IPS DF 4.7 (cell line): ENCODE measurements around the gene ENGASE.

ENCODE experiments used
- DNase-seq: peaks from one replicate; pipeline ENCODE4 v3.0.0-alpha.2; 2013; ENCODE audit warnings: low spot score; ENCODE audit errors: extremely low read depth

ENGASE gene

DNA sequence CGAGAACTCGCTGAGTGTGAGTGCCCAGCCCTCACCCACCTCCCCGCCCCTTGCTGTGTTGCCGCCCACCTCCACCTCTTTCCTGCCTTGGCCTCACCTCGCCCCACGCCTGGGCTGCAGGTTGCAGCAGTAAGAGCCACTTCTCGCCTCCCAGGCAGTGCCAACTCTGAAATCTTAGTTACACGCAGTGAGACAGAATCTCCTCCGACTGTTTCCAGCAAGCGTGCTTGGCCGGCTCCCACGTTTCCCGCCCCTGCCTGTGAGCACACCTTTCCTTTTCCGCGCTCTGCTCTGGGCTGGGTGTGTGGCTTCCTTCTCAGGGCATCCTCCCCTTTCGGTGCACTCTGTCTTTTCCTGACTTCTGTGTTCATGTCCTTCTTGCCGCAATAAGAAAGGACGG, 5.7 kb downstream of the ENGASE start:
- DNase-seq: no peak

DNA sequence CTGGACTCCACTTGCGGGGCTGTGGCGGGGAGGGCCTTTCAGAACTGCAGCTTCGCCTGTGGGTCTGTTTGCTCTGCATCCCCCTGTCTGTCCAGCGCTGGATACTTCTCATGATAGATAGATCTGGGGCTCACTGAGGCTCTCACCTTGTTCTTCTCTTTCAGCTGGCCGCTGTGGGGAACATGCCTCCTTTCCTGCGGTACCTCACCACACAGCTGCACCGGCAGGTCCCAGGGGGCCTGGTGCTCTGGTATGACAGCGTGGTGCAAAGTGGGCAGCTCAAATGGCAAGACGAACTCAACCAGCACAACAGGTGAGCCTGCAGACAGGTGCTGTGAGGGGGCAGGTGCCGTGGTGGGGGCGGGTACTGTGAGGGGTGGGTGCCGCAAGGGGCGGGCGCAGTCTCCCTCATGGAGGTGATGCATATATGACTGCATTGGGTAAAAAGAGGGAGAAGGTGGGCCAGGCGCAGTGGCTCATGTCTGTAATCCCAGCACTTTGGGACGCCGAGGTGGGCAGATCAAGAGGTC, 6.2 kb downstream of the ENGASE start:
- DNase-seq: no peak

DNA sequence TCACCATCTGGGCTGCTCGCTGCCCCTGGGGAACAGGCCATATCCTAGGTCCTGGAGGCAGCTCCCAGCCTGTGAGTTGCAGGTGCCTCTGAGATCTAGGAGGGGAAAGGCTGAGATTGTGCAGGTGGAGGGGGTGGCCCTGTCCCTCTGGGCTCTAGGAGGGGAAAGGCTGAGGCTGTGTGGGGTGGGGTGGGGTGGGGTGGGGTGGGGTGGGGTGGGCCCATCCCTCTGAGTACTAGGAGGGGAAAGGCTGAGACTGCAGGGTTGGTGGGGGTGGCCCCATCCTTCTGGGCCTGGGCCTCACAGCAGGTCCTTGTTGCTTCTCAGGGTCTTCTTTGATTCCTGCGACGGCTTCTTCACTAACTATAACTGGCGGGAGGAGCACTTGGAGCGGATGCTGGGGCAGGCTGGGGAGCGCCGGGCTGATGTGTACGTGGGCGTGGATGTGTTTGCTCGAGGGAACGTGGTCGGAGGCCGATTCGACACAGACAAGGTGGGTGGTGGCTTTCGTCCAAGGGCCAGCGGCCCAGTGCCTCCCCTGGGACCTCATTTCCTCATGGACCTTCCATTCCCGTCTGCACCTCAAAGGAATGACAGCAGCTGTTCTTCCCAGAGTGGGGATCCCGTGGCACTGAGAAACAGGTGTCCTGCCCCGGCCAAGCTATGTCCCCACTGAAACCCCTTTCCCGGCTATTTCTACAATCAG, 7.1 kb downstream of the ENGASE start:
- DNase-seq: no peak

DNA sequence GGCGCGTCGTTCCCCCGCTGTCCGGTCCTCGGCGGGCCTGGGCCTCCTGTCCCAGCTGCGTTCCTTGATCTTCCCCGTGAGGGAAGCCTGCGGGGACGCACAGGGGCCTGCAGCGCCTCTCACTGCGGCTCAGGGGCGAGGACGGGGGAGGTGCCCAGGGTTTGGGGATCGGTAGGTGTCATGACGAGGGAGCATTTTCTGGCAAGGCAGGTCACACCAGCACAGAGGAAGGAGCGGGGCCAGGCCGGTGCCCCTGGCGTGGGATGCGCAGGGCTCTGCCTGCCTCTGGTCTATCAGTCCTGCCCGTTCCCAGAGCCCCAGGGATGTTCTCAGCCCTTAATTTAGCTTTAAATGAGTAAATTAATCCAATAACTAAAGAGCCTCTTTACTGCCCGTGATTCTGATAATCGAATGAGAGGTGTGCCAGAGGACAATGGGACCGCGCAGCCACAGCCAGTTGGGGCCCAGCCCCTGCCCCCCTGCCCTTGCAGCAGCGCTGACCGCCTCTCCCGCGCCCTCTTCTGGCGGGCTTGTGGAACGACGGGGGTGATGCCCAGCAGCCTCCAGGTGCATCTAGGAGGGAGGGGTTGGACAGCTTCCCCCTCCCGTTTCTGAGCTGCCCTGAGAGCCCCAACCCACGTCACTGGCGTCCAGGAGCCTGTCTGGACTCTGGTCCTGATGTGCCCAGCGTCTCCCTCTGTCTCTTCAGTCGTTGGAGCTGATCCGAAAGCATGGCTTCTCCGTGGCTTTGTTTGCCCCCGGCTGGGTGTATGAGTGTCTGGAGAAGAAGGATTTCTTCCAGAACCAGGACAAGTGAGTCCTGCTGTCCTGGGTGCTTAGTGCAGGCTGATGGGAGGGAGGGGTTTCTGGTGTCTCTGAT, 7.9 kb downstream of the ENGASE start:
- DNase-seq: no peak

DNA sequence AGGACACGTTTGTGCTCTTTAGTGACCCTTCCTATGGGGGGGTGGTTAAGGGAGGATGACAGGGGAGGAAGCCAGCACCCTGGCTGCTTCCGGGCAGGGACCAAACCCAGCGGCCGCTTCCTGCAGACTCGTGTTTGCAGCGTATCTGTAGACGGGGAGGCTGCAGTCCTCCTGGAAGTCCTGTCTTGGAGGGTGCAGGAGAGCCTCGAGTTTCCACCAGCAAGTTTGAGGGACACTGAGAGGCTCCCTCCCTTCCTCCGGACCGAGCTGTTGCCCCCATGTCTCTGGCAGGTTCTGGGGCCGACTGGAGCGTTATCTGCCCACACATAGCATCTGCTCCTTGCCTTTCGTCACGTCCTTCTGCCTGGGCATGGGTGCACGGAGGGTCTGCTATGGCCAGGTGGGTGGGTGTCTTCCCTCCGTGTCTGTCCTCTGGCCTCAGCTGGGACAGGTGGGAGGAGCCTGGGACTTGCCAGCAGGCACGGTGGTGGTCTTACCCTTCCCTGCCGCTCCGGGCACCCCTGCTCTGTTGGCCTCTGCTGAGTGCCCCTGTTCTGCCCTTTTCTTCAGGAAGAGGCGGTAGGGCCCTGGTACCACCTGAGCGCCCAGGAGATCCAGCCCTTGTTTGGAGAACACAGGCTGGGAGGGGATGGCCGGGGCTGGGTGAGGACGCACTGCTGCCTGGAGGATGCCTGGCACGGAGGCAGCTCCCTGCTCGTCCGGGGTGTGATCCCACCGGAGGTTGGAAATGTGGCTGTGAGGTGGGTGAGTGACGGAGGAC, 8.8 kb downstream of the ENGASE start:
- DNase-seq: no peak

DNA sequence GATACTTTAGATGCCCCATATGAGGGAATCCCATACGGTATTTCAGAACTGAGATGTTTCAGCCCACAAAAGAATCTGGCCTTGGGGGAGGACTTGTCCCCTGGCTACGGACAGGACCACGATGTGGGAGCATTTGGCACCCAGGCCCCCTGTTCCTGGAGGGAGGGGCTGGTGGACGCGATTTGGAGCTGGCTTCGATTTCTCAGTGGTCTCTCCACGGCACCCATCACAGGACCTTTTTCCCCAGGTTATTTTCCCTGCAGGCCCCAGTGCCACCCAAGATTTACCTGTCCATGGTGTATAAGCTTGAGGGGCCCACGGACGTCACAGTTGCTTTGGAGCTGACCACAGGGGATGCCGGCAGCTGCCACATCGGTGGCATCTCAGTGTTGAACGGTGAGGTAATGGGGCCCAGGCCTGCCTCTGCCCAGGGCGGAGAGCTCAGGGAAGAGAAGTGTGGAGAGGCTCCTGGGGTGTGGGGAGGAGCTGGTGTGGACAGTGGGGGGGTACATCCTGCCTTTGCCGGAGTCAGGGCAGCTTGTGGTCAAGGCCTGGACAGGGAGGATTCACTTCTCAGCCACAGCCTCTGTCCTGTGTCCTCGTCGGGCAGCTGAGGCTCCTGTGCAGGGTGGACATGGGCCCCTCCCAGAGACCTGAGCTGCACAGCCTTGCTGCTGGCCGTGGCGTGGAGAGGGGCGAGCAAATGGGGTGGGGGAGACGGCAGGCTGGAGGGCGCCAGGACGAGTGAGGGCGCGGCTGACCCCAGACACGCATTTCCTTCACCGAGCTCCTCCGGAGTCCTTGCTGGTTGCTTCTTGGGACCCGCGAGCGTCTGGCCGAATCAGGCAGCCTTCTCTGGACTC, 9.9 kb downstream of the ENGASE start:
- DNase-seq: no peak

DNA sequence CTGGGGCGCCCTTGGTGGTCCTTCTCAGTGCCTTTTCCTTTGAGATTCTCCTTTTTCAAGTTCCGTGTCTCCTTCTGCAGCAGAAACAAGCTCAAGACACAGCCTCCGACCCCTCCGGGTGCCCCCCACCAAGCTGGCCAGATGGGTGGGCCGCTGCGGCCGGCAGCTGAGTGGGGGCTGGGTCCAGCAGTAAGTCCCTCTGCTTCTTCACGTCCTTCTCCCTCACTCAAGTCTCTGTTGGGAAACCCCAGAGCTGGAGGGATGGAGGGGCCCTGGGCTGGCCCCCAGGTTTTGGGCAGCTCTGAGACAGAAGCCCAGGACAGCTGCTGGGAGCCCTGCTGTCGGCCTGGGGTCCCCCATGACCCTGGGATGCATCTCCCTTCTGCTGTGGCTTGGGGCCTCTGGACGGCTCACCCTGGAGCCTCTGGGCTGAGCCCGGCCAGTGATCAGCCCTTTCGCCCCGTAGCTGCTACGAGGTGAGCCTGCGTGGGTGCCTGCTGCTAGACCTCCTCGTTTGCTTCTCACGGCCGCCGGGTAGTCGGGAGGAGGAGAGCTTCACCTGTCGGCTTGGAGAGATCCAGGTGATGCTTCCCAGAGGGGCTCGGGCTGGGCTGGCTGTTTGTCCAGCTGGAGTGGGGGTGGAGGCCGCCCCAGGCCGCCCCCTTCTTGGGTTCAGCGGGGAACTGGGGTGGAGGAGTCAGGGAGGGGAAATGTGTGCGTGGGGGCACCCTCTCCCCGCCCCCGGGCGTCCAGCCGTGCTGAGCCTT, 10.7 kb downstream of the ENGASE start:
- DNase-seq: no peak

DNA sequence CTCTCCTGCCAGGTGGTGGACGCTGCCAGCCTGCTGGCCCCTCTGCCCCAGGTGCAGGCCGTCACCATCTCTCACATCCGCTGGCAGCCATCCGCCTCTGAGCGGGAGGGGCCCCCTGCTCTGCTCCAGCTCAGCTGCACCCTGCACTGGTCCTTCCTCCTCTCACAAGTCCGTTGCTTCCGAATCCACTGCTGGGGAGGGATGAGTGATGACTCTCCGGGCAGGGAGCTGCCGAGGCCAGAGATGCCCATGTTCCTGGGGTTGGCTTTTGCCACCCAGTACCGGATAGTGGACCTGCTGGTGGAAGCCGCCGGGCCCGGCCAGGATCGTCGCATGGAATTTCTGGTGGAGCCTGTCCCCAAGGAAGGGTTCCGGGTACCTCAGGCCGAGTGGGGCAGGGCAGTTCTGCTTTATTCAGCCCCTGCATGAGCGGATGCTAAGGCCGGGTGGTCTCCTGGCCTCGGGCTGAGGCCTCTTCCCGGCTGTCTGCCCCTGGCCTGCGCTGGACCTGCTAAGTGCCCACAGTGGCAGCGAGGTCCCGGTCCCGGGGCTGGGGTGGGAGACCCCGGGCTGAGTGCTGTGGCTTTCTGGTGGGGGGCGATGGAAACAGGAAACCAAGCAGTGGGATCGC, 11.4 kb downstream of the ENGASE start:
- no peak for DNase-seq

DNA sequence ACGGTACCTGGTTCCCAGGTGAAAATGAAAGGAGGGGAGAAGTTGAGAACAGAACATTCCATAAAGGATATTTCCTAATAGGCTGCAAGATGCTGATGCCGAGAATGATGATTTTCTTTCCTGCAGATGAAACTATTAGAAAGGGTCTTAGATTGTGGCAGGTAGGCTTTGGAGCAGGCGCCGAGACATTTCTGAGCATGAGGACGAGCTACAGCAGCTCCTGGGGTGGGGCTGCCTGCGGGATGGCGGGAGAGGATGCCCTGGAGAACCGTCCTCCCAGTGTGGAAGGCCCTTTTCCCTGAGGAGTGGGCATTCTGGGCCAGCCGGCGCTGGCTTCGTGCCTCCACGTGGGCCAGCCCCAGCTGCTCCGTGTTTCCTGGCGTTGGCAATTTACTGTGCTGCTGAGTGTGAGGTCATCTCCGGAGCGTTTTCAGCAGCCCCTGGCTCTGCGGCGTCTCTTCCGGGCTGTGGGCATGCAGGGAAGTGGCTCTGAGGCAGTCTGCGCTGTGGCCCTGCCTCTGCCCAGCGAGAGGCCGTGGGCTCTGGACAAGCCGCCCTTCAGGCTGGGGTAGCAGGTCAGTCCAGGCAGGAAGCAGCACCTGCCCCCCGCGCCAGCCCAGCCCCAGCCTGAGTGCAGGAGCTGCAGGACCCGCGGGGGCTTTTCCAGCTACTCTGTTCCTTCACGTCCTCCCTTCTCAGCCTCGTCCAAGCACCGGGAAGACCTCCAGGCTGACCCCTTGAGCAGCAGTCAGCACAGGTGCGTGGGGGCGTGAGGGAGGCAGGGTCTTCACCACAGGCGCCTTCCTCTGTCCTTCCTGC, 12.2 kb downstream of the ENGASE start:
- DNase-seq: no peak

DNA sequence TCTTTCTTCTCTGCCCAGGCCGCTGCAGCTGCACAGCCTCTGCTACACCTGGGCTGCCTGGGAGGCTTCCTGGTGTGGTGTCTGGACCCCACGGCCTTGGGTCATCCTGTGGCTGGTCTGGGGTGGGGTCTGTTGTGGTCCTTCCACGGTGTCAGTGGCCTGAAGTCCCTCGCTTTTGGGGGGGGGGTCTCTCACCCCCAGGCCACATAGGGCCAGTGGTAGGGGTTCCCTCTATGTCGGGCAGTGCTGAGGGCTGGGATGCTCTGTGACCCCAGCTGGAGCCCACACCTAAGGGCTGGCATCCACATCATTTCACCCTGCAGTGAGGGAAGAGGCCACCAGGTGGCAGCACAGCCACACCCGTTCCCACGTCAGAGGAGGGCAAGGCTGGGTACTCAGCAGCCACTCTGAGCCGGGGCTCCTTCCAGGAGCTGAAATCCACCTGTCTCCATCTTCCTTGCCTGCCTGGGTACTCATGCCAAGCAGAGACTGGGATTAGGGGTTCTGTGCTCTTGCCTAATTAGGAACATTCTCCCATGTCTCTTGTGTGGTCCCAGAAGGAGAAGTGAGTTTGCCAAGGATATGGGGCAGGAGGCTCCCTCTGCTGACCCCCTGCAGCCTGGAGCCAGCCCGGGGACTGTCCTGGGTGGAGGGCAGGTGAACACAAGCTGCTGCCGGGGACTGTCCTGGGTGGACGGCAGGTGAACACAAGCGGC, 13.0 kb downstream of the ENGASE start:
- DNase-seq: no peak

DNA sequence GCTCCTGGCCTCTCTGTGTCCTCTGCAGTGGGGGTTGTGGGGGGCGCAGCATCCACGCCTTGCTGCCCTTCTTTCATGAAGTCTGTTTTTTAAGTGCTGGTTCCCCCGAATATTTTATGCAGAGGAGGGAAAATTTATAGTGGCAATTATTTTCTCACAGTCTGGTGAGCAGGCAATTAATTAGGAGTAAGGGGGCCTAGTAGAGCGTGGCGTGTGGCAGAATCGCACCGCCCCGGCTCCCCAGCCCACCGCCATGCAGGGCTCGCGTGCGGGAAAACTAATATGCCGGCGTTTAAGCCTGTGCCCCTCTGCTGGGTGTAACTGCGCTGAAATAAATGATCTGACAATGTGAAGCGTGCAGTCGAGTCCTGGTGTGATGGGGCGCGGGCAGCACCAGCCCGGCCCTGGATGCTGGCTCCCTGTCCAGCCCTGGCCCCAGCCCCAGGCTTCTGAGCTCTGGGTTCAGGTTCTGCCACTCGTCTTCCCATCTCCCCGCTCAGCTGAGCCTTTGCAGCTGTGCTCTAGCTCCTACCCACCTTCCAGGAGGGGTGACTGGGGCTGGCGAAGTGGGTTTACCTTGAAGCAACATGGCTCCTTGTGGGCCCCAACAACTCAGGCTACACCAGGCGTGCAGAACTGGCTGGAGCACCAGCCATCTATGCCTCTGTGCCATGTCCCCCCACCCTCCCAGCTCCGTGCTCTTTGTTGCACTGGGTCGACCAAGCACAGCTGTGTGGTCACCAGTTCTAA, 13.8 kb downstream of the ENGASE start:
- no peak for DNase-seq

DNA sequence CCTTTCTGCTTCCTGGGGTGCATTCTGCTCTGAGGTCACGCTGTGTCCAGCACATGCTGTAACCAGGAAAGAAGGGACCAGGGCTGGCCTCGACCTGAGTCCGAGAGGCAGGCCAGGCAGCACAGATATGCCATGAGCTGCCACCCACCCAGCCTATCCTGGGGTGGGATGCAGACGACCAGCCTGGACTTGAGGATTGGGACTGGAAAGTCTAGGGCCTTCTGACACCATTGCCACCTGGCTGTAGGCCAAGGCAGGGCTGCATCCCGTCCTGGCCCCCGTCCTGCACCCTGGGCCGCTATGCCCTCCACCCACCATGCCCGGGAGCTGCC, 14.3 kb downstream of the ENGASE start:
- DNase-seq: no peak

DNA sequence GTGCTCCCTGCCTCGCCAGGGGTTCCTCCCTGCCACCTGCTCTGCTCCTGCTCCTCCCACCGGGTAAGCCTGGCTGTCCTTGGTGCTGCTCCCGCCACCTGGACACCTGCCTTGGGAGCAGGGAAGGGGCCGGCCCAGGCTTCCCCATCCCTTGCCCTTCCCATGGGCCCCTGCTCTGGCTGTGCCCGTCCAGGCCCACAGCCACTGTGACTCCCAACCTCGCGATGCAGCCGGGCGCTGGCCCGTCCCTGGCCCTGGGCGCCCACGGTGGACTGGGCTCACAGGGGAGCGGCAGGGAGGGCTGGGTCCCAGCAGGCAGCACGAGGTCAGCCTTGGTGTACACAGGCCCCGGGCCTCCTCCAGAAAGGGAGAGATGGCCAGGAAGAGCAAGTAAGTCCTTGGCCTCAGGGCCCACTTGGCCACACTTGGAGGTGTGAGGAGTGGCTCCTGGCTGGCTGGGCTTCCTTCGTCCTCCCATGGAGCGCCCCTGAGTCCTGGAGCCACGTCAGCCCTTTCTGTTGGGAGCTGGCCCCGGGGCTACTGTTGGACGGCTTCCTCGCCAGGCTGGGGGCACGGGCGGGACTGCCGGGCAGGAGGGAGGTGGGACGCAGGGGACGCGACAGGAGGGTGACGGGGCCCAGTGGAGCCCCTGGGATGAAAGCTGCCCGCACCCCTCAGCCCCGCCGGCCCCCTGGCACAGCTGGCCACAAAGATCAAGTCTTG, 15.3 kb downstream of the ENGASE start:
- DNase-seq: no peak

DNA sequence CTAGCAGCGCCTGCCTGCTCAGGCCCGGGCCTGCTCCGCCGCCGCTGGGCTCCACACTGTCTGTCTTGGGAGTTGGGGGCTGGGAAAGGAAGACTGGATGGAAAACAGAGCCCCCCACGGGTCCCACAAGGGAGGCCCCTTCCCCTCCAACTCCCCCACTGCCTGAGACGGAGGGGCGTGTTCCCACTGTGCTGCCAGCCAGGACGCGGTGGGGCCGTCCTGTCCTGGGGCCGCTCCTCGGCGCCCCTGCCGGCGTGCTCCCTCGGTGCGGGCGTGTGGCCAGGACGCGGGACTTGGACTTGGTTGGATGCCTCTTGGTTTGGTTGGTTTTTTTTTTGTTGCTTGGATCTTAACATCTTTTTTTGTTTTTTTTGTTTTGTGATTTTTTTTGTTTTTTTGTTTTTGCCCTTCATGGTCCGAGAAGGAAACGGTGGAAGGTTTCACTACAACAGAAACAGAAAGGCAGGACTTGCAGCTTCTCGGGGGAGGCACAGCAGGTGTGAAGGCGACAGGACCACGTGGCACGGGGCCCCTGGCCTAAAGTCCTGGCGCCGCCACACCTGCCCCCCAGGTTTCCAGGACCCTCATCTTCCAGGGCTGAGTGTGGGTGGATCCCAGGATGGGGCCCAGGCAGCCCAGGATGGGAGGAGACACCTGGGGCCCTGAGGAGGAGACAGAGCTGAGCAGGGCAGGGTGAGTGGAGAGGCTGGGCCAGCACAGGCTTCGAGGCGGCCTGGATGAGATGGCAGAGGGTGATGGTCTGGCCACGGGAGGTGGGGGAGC, 16.0 kb downstream of the ENGASE start:
- DNase-seq: no peak

DNA sequence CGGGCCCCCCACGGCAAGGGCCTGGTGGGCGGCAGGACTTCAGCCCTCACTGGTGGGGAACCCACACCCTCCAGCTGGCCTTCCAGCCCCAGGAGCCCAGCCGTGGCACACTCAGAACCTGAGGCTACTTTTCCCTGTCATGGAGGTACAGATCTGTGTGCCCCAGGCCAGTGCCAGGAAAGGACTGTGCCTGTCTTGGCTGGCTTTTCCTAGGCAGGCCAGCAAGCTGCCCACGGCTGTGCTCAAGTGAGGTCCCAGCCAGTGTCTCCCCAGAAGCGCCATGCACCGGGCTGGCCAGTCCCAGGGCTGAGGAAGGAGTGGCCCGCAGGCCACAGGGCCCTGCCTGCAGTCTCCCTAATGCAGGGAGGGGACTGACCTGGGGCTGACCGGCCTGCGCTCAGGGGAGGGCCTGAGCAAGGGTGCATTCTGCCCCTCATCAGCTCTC, 16.6 kb downstream of the ENGASE start:
- DNase-seq: no peak

DNA sequence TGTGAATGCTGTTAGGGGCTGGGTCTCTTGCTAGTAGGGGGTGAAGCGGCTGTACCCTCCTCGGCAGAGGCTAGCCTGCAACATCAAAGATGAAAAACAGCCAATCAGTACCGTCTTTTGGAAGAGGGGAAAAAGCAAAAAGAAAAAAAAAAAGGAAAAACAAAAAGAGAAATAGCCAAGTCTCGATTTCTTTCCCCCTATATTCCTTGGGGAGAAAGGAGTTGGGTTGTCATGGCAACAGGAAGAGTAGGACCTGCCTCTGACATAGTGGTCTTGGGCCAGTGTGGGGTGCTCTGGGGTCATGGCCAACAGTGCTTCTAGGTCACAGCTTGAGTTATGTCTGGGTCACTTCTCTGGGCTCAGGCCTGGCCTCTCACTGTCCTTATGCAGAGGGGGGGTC, 17.9 kb downstream of the ENGASE start:
- no peak for DNase-seq
